Right lobe of liver (tissue), 6 donors: Measurements from ENCODE around the gene MACROD1. TPM values are rescaled to one million over a fixed set of nuclear protein-coding genes. Genes with fewer than 3 reads are reported as not detected.

ENCODE experiments used
- ATAC-seq, 4 donors: fragments of 200-7000 bp; cut with Tn5 transposase; one replicate each; pipeline ENCODE4 v1.9.1; 2020; ENCODE audit warnings: mild to moderate bottlenecking in 4 of 4, moderate library complexity in 4 of 4
- DNase-seq, 3 donors: peaks; one replicate each; pipeline ENCODE4 v3.0.0-alpha.2; 2020
- H3K27ac ChIP-seq, 3 donors: fragments of 200-600 bp; one replicate each; pipeline ENCODE4 v1.8.0; 2022
- H3K27me3 ChIP-seq, 2 donors: fragments of 200-600 bp; one replicate each; pipeline ENCODE4 v1.8.0; 2022
- H3K36me3 ChIP-seq, 4 donors: fragments of 200-600 bp; sonication (generic) in 1 of 4; one replicate each; pipeline versions ENCODE4 v1.5.1 to v1.8.0; 2017 to 2022; ENCODE audit warnings: control low read depth in 1 of 4
- H3K4me1 ChIP-seq, 4 donors: fragments of 200-600 bp; sonication (generic) in 1 of 4; one replicate each; pipeline versions ENCODE4 v1.5.1 to v1.8.0; 2017 to 2022; ENCODE audit warnings: control low read depth in 1 of 4
- H3K4me3 ChIP-seq, 3 donors: fragments of 200-600 bp; one replicate each; pipeline ENCODE4 v1.8.0; 2022
- H3K9me3 ChIP-seq, 4 donors: fragments of 200-600 bp; sonication (generic) in 1 of 4; one replicate each; pipeline versions ENCODE4 v1.5.1 to v1.8.0; 2017 to 2022; ENCODE audit warnings: control low read depth in 1 of 4
- POLR2A ChIP-seq: fragments of 450-650 bp; IDR thresholded peaks from one replicate; pipeline ENCODE4 v1.6.1; 2017; ENCODE audit warnings: antibody characterized with exemption, mild to moderate bottlenecking
- WGBS: methylation state at CpG from one replicate; pipeline ENCODE4 v1.1.6; 2018; ENCODE audit warnings: low coverage, low lambda C conversion rate; ENCODE audit not compliant: insufficient coverage; ENCODE audit errors: missing lambda C conversion rate; 5-methylcytosine and 5-hydroxymethylcytosine counted together
- intact Hi-C, 2 donors: fragments of 100-400 bp; cut with DNase I; formaldehyde crosslinking; loops; one replicate each; pipeline versions ENCODE4 v1.11.2 to v1.14.1; 2022
- total RNA-seq, 6 experiments: library from RNA; depleted of rRNA in 2 of 6; stranded (reverse); fragments of >200 nt in 2 of 6; fragmentation: NEBNext Ultra II Directional in 3 of 6; extraction: Animal tissue kit (Norgen Biotek cat#: 25700) in 3 of 6; gene quantifications; one replicate each; pipeline versions ENCODE4 v1.1.0 to v1.2.4, GENCODE V29; 2016 to 2023
- TF ChIP-seq, protein P1 (sequence below), 4 donors: fragments of 200-600 bp in 3 of 4; fragments of 450-650 bp in 1 of 4; IDR thresholded peaks; one replicate each; pipeline versions ENCODE4 v1.5.1 to v1.8.0; 2016 to 2022; ENCODE audit warnings: antibody characterized with exemption in 4 of 4, mild to moderate bottlenecking in 2 of 4
- donor health status: DM: no; HTN: yes; CAD: no.
- donor health status: DM: no; HTN: no; CAD: no.
- donor health status: DM: no; HTN: no; CAD: no.
- donor health status: DM: no; HTN: yes; CAD: no.
- donor health status: DM: no; HTN: yes; CAD: no.

MACROD1 gene
- total RNA-seq, 6 experiments from 2014 or later: 12.3 to 219 (median 27.8) TPM

DNA sequence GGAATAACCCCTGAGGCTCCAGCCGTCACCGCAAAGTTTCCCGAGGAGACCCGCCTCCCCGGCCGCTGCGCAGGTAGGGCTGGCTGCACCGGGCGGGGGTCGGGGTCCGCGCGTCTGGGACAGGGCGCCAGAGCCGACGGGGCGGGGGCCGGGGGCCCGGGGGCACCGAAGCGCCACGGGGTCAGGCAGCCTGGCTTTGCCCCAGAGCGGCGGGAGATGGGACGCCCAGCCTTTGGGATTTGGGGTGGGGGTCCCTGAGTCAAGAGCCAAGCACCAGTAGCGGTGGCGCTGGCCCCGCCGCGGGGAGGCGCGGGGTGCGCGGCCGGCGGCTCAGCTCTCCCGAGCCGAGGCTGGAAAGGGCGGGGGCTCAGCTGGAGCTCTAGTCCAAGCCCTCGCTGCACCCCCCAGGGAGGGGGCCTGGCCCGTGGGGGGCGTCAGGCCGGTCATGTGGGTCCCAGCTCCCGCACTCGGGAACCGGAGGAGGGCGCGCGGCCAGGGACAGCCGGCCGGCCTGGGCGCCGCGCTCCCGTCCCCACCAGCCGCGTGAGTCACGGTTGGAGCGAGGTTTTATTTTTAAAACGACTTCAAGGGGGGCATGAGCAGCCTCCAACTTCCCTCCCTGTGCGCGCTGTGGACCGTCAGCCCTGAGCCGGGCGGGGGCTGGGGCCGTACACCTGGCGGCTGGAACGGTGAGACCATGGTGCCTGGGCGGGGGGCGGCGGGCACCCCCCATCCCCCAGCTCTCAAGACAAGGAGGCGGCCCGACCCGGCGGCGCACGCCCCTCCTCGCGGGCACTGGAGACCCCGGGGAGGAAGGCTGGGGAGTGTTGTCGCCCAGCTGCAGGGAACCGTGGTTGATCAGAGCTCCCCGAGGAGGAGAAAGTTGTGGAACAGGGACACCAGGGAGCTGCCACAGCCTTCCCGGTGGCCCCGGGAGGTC is 129.6 kb downstream of the MACROD1 start:
- no peak for TF ChIP-seq POLR2A
- TF ChIP-seq, protein P1, sequence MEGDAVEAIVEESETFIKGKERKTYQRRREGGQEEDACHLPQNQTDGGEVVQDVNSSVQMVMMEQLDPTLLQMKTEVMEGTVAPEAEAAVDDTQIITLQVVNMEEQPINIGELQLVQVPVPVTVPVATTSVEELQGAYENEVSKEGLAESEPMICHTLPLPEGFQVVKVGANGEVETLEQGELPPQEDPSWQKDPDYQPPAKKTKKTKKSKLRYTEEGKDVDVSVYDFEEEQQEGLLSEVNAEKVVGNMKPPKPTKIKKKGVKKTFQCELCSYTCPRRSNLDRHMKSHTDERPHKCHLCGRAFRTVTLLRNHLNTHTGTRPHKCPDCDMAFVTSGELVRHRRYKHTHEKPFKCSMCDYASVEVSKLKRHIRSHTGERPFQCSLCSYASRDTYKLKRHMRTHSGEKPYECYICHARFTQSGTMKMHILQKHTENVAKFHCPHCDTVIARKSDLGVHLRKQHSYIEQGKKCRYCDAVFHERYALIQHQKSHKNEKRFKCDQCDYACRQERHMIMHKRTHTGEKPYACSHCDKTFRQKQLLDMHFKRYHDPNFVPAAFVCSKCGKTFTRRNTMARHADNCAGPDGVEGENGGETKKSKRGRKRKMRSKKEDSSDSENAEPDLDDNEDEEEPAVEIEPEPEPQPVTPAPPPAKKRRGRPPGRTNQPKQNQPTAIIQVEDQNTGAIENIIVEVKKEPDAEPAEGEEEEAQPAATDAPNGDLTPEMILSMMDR (IDR thresholded peaks at IDR 0.05): no peak
- Histone ChIP-seq H3K4me1 (peaks cover 0 to 15% (median 4%) of the 10 kb centered on the region in 4 donors), H3K9me3 (no peaks in the 10 kb centered on the region), H3K27ac (no peak overlapping the region), H3K27me3 (no peaks in the 10 kb centered on the region), H3K36me3 (no peaks in the 10 kb centered on the region), H3K4me3 (peak overlapping the region; percentile 21 to 36 (median 29))
- ATAC-seq: peak; percentile 4 to 28 (median 18)
- intact Hi-C loops: no loop called here
- 10% methylated on average over 4 of the region's 85 CpGs for whole genome bisulfite sequencing
- no peak for DNase-seq

DNA sequence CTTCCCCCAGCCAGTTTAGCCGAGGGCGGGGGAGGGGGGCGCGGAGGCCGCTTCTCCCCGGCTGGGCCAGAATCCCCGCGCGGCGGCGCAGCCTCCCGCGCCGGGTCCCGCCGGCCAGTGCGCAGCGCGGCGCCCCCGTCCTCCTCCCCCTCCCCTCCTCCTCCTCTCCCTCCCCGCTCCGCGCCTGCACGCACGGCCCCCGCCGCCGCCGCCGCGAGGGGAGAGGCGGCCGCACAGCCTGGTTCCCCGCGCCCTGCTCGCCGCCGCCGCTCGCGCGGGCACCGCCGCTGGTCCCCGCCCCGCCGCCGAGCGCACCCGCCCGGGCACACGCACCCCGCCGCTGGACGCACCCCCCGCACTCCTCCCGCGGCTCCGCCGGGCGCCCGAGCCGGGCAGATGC is 130.3 kb downstream of the MACROD1 start, which contains the start of gene FLRT1:
FLRT1 (plus strand) TSS at position 356 of the 400 bp plus-strand sequence. CDS start 80,337 bp downstream, outside the sequence.
- H3K4me1 ChIP-seq: peaks cover 0 to 15% (median 4%) of the 10 kb centered on the region in 4 donors
- no peak within 1 kb of the TSS for H3K27ac ChIP-seq
- ATAC-seq (no peak), DNase-seq (no peak)
- peak within 1 kb of the TSS; percentile 21 to 36 (median 29) for H3K4me3 ChIP-seq
- WGBS: 0% methylated on average over 8 of the region's 64 CpGs
- no peaks in the 10 kb centered on the region for H3K9me3 ChIP-seq
- intact Hi-C loops: no loop called here
- no peaks in the 10 kb centered on the region for H3K27me3 ChIP-seq
- TF ChIP-seq, protein P1 (IDR thresholded peaks at IDR 0.05): no peak
- no peak for TF ChIP-seq POLR2A
- no peaks in the 10 kb centered on the region for H3K36me3 ChIP-seq

DNA sequence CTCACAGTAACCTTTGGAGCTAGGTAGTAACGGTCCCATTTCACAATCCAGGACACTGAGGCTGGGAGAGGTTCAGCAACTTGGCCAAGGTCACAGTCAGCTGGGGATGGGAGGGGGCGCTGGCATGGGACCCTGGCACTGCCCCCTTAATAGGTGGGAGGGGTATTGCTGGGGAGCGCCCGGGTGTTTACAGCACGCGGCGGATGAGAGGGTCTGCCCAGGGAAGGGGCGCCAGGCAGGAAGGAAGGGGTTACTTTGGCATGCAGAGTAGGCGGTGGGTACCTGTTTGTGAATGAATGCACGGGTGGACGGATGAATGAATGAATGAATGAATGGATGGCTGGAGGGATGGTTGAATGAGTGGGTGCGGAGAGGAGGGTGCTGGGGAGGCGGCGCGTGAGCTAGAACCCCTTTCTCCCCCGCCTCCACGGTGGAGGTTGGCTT is 130.8 kb downstream of the MACROD1 start:
- intact Hi-C loops: no loop called here
- H3K36me3 ChIP-seq: no peaks in the 10 kb centered on the region
- no peaks in the 10 kb centered on the region for H3K27me3 ChIP-seq
- DNase-seq (no peak), ATAC-seq (no peak)
- H3K9me3 ChIP-seq: no peaks in the 10 kb centered on the region
- peaks cover 0 to 15% (median 4%) of the 10 kb centered on the region in 4 donors for H3K4me1 ChIP-seq
- WGBS: 27% methylated on average over 15 of the region's 17 CpGs
- no peak overlapping the region for H3K27ac ChIP-seq
- TF ChIP-seq POLR2A: no peak
- TF ChIP-seq, protein P1 (IDR thresholded peaks at IDR 0.05): no peak
- H3K4me3 ChIP-seq: no peak overlapping the region

DNA sequence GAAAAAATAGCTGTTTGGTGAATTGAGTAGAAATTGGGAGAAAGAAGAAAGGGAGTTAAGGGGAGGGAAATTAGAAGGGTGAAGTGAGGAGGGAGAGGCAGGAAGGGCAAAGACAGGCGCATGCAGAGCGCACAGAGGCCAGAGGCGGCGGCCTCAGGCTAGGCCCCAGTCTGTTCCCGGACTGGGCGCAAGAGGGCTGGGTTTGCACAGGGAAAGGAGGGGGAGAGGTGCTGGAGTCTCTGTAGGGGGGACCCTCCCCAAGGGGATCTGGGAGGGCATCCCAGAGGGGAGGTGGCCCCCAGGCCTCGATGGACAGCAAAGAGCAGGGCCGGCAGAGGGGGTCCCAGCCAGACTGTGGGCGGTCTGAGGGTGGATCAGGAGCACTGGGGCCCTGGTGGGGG is 131.5 kb downstream of the MACROD1 start:
- 79% methylated on average over 4 of the region's 9 CpGs for WGBS
- TF ChIP-seq, protein P1 (IDR thresholded peaks at IDR 0.05): no peak
- no peak for TF ChIP-seq POLR2A
- peaks cover 0 to 15% (median 4%) of the 10 kb centered on the region in 4 donors for H3K4me1 ChIP-seq
- no peaks in the 10 kb centered on the region for H3K9me3 ChIP-seq
- no peak overlapping the region for H3K4me3 ChIP-seq
- intact Hi-C loops: no loop called here
- no peaks in the 10 kb centered on the region for H3K36me3 ChIP-seq
- ATAC-seq: no peak
- no peak overlapping the region for H3K27ac ChIP-seq
- no peaks in the 10 kb centered on the region for H3K27me3 ChIP-seq
- no peak for DNase-seq
